DOHH2 (cell line): ENCODE measurements around the gene SLC51A.

Source experiments
- H3F3A ChIP-seq: fragments of 200-600 bp; sonication (generic), shearing (Covaris generic); 2 replicates; pipeline ENCODE4 v1.6.0; 2016; ENCODE audit warnings: antibody characterized with exemption, mild to moderate bottlenecking; ENCODE audit not compliant: control insufficient read depth, insufficient read depth
- H3K27ac ChIP-seq: fragments of 200-600 bp; sonication (generic); 2 replicates; pipeline ENCODE4 v1.5.1; 2014; ENCODE audit warnings: low read depth, mild to moderate bottlenecking, low read length, moderate library complexity
- H3K27me3 ChIP-seq: fragments of 200-600 bp; sonication (generic); 2 replicates; pipeline ENCODE4 v1.6.1; 2014; ENCODE audit warnings: mild to moderate bottlenecking, low read length, mixed read lengths; ENCODE audit not compliant: control insufficient read depth
- H3K36me3 ChIP-seq: fragments of 200-600 bp; sonication (generic); 2 replicates; pipeline ENCODE4 v1.6.1; 2014; ENCODE audit warnings: mild to moderate bottlenecking, low read length, moderate library complexity, mixed read lengths; ENCODE audit not compliant: control insufficient read depth
- H3K4me1 ChIP-seq: fragments of 200-600 bp; sonication (generic); 2 replicates; pipeline ENCODE4 v1.6.1; 2014; ENCODE audit warnings: mild to moderate bottlenecking, low read length, mixed read lengths; ENCODE audit not compliant: control insufficient read depth
- H3K4me2 ChIP-seq: fragments of 200-600 bp; sonication (generic); 2 replicates; pipeline ENCODE4 v1.6.0; 2014; ENCODE audit warnings: mild to moderate bottlenecking, low read length, moderate library complexity
- H3K4me3 ChIP-seq: fragments of 200-600 bp; sonication (generic); 2 replicates; pipeline ENCODE4 v1.5.1; 2014; ENCODE audit warnings: mild to moderate bottlenecking, low read length, mixed read lengths
- H3K79me2 ChIP-seq: fragments of 200-600 bp; sonication (generic); 2 replicates; pipeline ENCODE4 v1.6.1; 2014; ENCODE audit warnings: mild to moderate bottlenecking, low read length, mixed read lengths; ENCODE audit not compliant: control insufficient read depth
- H3K9me2 ChIP-seq: fragments of 200-600 bp; sonication (generic); replicated peaks from 2 replicates; pipeline ENCODE4 v1.6.1; 2014; ENCODE audit warnings: mild to moderate bottlenecking, low read length, mixed read lengths; ENCODE audit not compliant: control insufficient read depth
- H3K9me3 ChIP-seq: fragments of 200-600 bp; sonication (generic); 2 replicates; pipeline ENCODE4 v1.6.1; 2014; ENCODE audit warnings: antibody characterized with exemption, low read length, mixed read lengths; ENCODE audit not compliant: control insufficient read depth, insufficient read depth
- H4K20me1 ChIP-seq: fragments of 200-600 bp; sonication (generic); 2 replicates; pipeline ENCODE4 v1.6.0; 2014; ENCODE audit warnings: low read depth, mild to moderate bottlenecking, antibody characterized with exemption, low read length, moderate library complexity; ENCODE audit not compliant: control insufficient read depth, insufficient read depth
- CTCF ChIP-seq: fragments of 200-600 bp; sonication (generic); IDR thresholded peaks from one replicate; pipeline ENCODE4 v1.5.1; 2014; ENCODE audit warnings: antibody characterized with exemption, mild to moderate bottlenecking, low read depth, low read length; ENCODE audit not compliant: poor library complexity, severe bottlenecking
- EZH2phosphoT487 ChIP-seq: fragments of 200-600 bp; sonication (generic); IDR thresholded peaks from 2 replicates; pipeline ENCODE4 v1.6.1; 2017; ENCODE audit warnings: borderline replicate concordance, mild to moderate bottlenecking, antibody characterized with exemption, low read length, moderate library complexity, mixed read lengths

Gene SLC51A

GRCh38 chr3:196236223-196236622 is 19.9 kb downstream of the SLC51A start:
- H3K4me1 ChIP-seq: no peaks in the 10 kb centered on the region
- TF ChIP-seq EZH2phosphoT487 (no peak), CTCF (no peak)
- no peaks in the 10 kb centered on the region for H3K27me3 ChIP-seq
- no peak overlapping the region for H3K4me2 ChIP-seq
- H3K36me3 ChIP-seq: no peaks in the 10 kb centered on the region
- H3K9me3 ChIP-seq: no peaks in the 10 kb centered on the region
- H3K79me2 ChIP-seq: no peaks in the 10 kb centered on the region
- H3K9me2 ChIP-seq: no peaks in the 10 kb centered on the region
- no peak overlapping the region for H3K4me3 ChIP-seq
- no peaks in the 10 kb centered on the region for H3F3A ChIP-seq
- H4K20me1 ChIP-seq: no peaks in the 10 kb centered on the region
- no peak overlapping the region for H3K27ac ChIP-seq

- no peaks in the 10 kb centered on the region for H3K4me1 ChIP-seq
- H3K36me3 ChIP-seq: no peaks in the 10 kb centered on the region
- H3K4me3 ChIP-seq: no peak overlapping the region
- no peaks in the 10 kb centered on the region for H3F3A ChIP-seq
- H4K20me1 ChIP-seq: no peaks in the 10 kb centered on the region
- H3K9me2 ChIP-seq: no peaks in the 10 kb centered on the region
- no peak overlapping the region for H3K4me2 ChIP-seq
- H3K27ac ChIP-seq: no peak overlapping the region
- H3K27me3 ChIP-seq: no peaks in the 10 kb centered on the region
- no peak for TF ChIP-seq CTCF
- TF ChIP-seq EZH2phosphoT487: no peak
- H3K79me2 ChIP-seq: no peaks in the 10 kb centered on the region
- no peaks in the 10 kb centered on the region for H3K9me3 ChIP-seq
These were observed 20.9 kb downstream of the SLC51A start for GRCh38 chr3:196237203-196237602.

- Histone ChIP-seq H3K27me3 (no peaks in the 10 kb centered on the region), H3K9me3 (no peaks in the 10 kb centered on the region), H3K27ac (no peak overlapping the region), H3F3A (no peaks in the 10 kb centered on the region), H4K20me1 (no peaks in the 10 kb centered on the region), H3K79me2 (no peaks in the 10 kb centered on the region), H3K36me3 (no peaks in the 10 kb centered on the region), H3K4me1 (no peaks in the 10 kb centered on the region), H3K4me3 (no peak overlapping the region), H3K9me2 (no peaks in the 10 kb centered on the region), H3K4me2 (no peak overlapping the region)
- TF ChIP-seq EZH2phosphoT487: no peak
These were observed 22.6 kb downstream of the SLC51A start for GRCh38 chr3:196238612-196239560.

GRCh38 chr3:196240424-196240823 is 24.1 kb downstream of the SLC51A start:
- no peaks in the 10 kb centered on the region for H3K4me1 ChIP-seq
- no peaks in the 10 kb centered on the region for H3K79me2 ChIP-seq
- no peak overlapping the region for H3K27ac ChIP-seq
- H3K4me2 ChIP-seq: no peak overlapping the region
- H4K20me1 ChIP-seq: no peaks in the 10 kb centered on the region
- no peaks in the 10 kb centered on the region for H3F3A ChIP-seq
- no peaks in the 10 kb centered on the region for H3K9me2 ChIP-seq
- H3K36me3 ChIP-seq: no peaks in the 10 kb centered on the region
- H3K27me3 ChIP-seq: no peaks in the 10 kb centered on the region
- TF ChIP-seq EZH2phosphoT487 (no peak), CTCF (no peak)
- no peaks in the 10 kb centered on the region for H3K9me3 ChIP-seq
- no peak overlapping the region for H3K4me3 ChIP-seq
